Cardiac muscle cell (in vitro differentiated cells and primary cell): ENCODE results near the gene NT5DC4. TPM values are rescaled to one million over a fixed set of nuclear protein-coding genes. Genes with fewer than 3 reads are reported as not detected.

Source experiments
- DNase-seq, 2 donors: peaks; one replicate each; pipeline versions ENCODE4 v3.0.0 to v3.0.0-alpha.2; 2010 to 2017; ENCODE audit warnings: low read depth in 1 of 2, low spot score in 1 of 2
- H3K27ac ChIP-seq: fragments of 200-600 bp; sonication (generic); 2 replicates; pipeline ENCODE4 v1.5.1; 2016
- H3K27me3 ChIP-seq: fragments of 200-600 bp; sonication (generic); 2 replicates; pipeline ENCODE4 v1.6.0; 2016; ENCODE audit warnings: control low read depth
- H3K36me3 ChIP-seq: fragments of 200-600 bp; sonication (generic); 2 replicates; pipeline ENCODE4 v1.5.1; 2016; ENCODE audit warnings: control low read depth
- H3K4me1 ChIP-seq: fragments of 200-600 bp; sonication (generic); 2 replicates; pipeline ENCODE4 v1.8.1; 2017; ENCODE audit warnings: low read depth, mild to moderate bottlenecking, mixed run types
- H3K4me3 ChIP-seq: fragments of 200-600 bp; sonication (generic); 2 replicates; pipeline ENCODE4 v1.5.1; 2016; ENCODE audit warnings: mild to moderate bottlenecking
- H3K9me3 ChIP-seq: fragments of 200-600 bp; sonication (generic); 2 replicates; pipeline ENCODE4 v1.5.1; 2017; ENCODE audit warnings: low read depth, mild to moderate bottlenecking, control low read depth
- CTCF ChIP-seq: IDR thresholded peaks from 2 replicates; pipeline ENCODE4 v1.5.1; 2012; ENCODE audit warnings: low read depth, mild to moderate bottlenecking, low read length
- polyA plus RNA-seq: library from polyadenylated mRNA; unstranded; fragments of >200 nt; fragmentation: Nextera tagmentation; extraction: Ambion mirVana; gene quantifications from 2 replicates; pipeline ENCODE4 v1.2.1, GENCODE V29; 2016
- total RNA-seq: library from RNA; depleted of rRNA; stranded (reverse); fragments of >200 nt; gene quantifications from 2 replicates; pipeline ENCODE4 v1.2.3, GENCODE V29; 2016

NT5DC4 gene
- total and polyA plus RNA-seq, 2 experiments from 2014 or later = not detected

GRCh38 chr2:112757265-112757664 lies 36.4 kb downstream of the NT5DC4 start:
- Histone ChIP-seq H3K27me3 (no peaks in the 10 kb centered on the region), H3K36me3 (peaks cover 19% of the 10 kb centered on the region), H3K4me3 (no peak overlapping the region), H3K4me1 (no peaks in the 10 kb centered on the region), H3K9me3 (no peaks in the 10 kb centered on the region), H3K27ac (no peak overlapping the region)
- no peak for TF ChIP-seq CTCF
- DNase-seq = peak in 1 of 2 donors; percentile 50

GRCh38 chr2:112758711-112759110 lies 37.9 kb downstream of the NT5DC4 start:
- Histone ChIP-seq H3K27ac (no peak overlapping the region), H3K9me3 (no peaks in the 10 kb centered on the region), H3K4me3 (no peak overlapping the region), H3K4me1 (no peaks in the 10 kb centered on the region), H3K27me3 (no peaks in the 10 kb centered on the region), H3K36me3 (peaks cover 19% of the 10 kb centered on the region)
- no peak for DNase-seq
- no peak for TF ChIP-seq CTCF

- no peak for TF ChIP-seq CTCF
- Histone ChIP-seq H3K4me1 (no peaks in the 10 kb centered on the region), H3K36me3 (peaks cover 16% of the 10 kb centered on the region), H3K9me3 (no peaks in the 10 kb centered on the region), H3K27me3 (no peaks in the 10 kb centered on the region), H3K27ac (no peak overlapping the region), H3K4me3 (no peak overlapping the region)
- DNase-seq = no peak
Measured at GRCh38 chr2:112760149-112760548, 39.3 kb downstream of the NT5DC4 start.

GRCh38 chr2:112762276-112762675 lies 41.5 kb downstream of the NT5DC4 start:
- TF ChIP-seq CTCF = no peak
- peak in 1 of 2 donors; percentile 14 for DNase-seq
- Histone ChIP-seq H3K27me3 (no peaks in the 10 kb centered on the region), H3K4me1 (no peaks in the 10 kb centered on the region), H3K4me3 (no peak overlapping the region), H3K27ac (no peak overlapping the region), H3K9me3 (no peaks in the 10 kb centered on the region), H3K36me3 (peaks cover 4% of the 10 kb centered on the region)

- peak within 1 kb of the TSS; percentile 57 for H3K27ac ChIP-seq
- DNase-seq = peak; percentile 98 to 99
- no peaks in the 10 kb centered on the region for H3K4me1 ChIP-seq
- TF ChIP-seq CTCF = no peak
- peak within 1 kb of the TSS; percentile 88 for H3K4me3 ChIP-seq
- H3K27me3 ChIP-seq = no peaks in the 10 kb centered on the region
- H3K9me3 ChIP-seq = no peaks in the 10 kb centered on the region
- peaks cover 4% of the 10 kb centered on the region for H3K36me3 ChIP-seq
Measured at GRCh38 chr2:112764071-112765044, 43.5 kb downstream of the NT5DC4 start, which contains the start of gene CKAP2L. Gene CKAP2L (minus strand): TSS chr2:112764609. CDS start chr2:112764598, 11 bp downstream.
